Type B pancreatic cell (in vitro differentiated cells): Measurements from ENCODE around the gene SLC22A1. TPM values are rescaled to one million over a fixed set of nuclear protein-coding genes. Genes with fewer than 3 reads are reported as not detected.

Source experiments
- DNase-seq: peaks from one replicate; pipeline ENCODE4 v3.0.0; 2021; ENCODE audit warnings: mixed read lengths; ENCODE audit not compliant: unreplicated experiment; ENCODE audit errors: extremely low spot score
- H3K27ac Mint-ChIP-seq: 2 replicates; pipeline ENCODE4 v1.8.0; 2021; ENCODE audit warnings: mild to moderate bottlenecking, mixed read lengths
- H3K27me3 Mint-ChIP-seq: 2 replicates; pipeline ENCODE4 v1.8.0; 2021; ENCODE audit warnings: mixed read lengths
- H3K36me3 Mint-ChIP-seq: 2 replicates; pipeline ENCODE4 v1.8.0; 2021; ENCODE audit warnings: mixed read lengths
- H3K4me1 Mint-ChIP-seq: one replicate; pipeline ENCODE4 v1.8.0; 2021; ENCODE audit warnings: mixed read lengths; ENCODE audit not compliant: unreplicated experiment
- H3K4me3 Mint-ChIP-seq: 2 replicates; pipeline ENCODE4 v1.8.0; 2021; ENCODE audit warnings: mild to moderate bottlenecking, mixed read lengths
- H3K9me3 Mint-ChIP-seq: 2 replicates; pipeline ENCODE4 v1.8.0; 2021; ENCODE audit warnings: mixed read lengths
- total RNA-seq: library from RNA; stranded (reverse); gene quantifications from 2 replicates; pipeline ENCODE4 v1.2.1, GENCODE V29; 2021; ENCODE audit warnings: low replicate concordance
- TF ChIP-seq, protein P1 (sequence below): fragments of 200-600 bp; sonication (generic); conservative IDR thresholded peaks from 2 replicates; pipeline ENCODE4 v1.5.0; 2021; ENCODE audit warnings: antibody characterized with exemption, mild to moderate bottlenecking

The SLC22A1 gene
- total RNA-seq, 1 donor from 2014 or later: 3.0 TPM

DNA sequence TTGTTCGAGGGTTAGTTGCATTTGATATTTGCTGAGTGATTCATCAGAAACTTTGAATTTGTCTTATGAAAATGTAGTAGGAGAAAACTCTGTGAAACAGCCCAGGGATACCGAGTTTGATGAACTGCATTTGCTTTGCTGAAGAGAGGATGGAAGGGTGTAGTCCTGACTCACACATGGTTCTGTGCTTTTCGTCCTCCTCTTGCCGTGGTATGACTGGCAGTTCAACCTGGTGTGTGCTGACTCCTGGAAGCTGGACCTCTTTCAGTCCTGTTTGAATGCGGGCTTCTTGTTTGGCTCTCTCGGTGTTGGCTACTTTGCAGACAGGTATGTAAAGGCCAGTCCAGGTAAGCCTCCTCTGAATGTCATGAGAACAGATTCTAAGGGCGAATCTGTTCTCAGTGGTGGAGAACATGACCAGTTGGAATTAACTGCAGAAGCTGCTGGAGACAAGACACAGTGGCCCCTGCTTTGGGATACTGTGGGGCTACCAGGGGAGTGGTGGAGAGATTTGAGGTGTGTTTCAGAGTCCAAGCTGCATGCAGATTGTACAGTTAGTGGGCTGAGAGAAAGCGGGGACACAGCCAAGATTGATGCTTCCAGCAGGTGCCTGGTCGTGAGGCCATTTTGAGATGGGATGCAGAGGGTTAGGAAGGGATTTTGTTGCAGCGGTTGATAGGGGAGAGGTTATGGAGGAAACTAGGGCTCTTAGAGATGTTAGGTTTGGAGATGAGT is 8.4 kb downstream of the SLC22A1 start:
- H3K4me1 Mint-ChIP-seq: no peaks in the 10 kb centered on the region
- TF ChIP-seq, protein P1, sequence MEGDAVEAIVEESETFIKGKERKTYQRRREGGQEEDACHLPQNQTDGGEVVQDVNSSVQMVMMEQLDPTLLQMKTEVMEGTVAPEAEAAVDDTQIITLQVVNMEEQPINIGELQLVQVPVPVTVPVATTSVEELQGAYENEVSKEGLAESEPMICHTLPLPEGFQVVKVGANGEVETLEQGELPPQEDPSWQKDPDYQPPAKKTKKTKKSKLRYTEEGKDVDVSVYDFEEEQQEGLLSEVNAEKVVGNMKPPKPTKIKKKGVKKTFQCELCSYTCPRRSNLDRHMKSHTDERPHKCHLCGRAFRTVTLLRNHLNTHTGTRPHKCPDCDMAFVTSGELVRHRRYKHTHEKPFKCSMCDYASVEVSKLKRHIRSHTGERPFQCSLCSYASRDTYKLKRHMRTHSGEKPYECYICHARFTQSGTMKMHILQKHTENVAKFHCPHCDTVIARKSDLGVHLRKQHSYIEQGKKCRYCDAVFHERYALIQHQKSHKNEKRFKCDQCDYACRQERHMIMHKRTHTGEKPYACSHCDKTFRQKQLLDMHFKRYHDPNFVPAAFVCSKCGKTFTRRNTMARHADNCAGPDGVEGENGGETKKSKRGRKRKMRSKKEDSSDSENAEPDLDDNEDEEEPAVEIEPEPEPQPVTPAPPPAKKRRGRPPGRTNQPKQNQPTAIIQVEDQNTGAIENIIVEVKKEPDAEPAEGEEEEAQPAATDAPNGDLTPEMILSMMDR: no peak
- no peak overlapping the region for H3K27ac Mint-ChIP-seq
- H3K36me3 Mint-ChIP-seq: peaks cover 14% of the 10 kb centered on the region
- H3K27me3 Mint-ChIP-seq: no peaks in the 10 kb centered on the region
- H3K9me3 Mint-ChIP-seq: no peaks in the 10 kb centered on the region
- no peak for DNase-seq
- no peak overlapping the region for H3K4me3 Mint-ChIP-seq

DNA sequence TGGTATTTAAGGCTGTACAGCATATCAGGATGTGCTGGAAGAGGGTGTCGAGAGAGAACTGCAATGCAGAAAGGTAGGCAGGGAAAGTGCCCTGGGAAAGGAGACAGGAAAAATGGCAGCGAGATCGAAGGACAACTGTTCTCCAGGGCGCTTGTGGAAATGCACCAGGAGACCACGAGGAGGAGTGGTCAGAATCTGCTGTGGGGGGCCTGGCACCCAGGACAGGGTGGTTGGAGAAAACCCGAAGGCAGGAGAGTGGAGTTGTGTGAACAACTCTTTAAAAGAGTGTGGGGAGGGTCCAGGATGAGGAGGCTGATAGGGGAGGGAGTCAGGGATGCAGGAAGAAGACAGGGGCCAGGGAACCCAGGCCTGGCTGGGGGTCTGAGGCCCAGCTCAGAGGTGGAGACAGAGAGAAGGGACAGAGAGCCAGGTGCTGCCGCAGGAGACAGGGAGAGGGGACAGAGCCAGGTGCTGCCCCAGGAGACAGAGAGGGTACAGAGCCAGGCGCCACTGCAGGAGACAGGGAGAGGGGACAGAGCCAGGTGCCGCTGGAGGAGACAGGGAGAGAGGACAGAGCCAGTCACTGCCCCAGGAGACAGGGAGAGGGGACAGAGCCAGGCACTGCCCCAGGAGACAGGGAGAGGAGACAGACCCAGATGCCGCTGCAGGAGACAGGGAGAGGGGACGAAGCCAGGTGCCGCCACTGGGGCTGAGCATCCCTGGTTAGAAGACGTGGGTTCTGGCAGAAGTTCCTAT is 9.3 kb downstream of the SLC22A1 start:
- H3K36me3 Mint-ChIP-seq: peaks cover 14% of the 10 kb centered on the region
- H3K27ac Mint-ChIP-seq: no peak overlapping the region
- no peak overlapping the region for H3K4me3 Mint-ChIP-seq
- H3K9me3 Mint-ChIP-seq: no peaks in the 10 kb centered on the region
- no peaks in the 10 kb centered on the region for H3K4me1 Mint-ChIP-seq
- no peaks in the 10 kb centered on the region for H3K27me3 Mint-ChIP-seq
- DNase-seq: no peak
- TF ChIP-seq, protein P1: no peak

DNA sequence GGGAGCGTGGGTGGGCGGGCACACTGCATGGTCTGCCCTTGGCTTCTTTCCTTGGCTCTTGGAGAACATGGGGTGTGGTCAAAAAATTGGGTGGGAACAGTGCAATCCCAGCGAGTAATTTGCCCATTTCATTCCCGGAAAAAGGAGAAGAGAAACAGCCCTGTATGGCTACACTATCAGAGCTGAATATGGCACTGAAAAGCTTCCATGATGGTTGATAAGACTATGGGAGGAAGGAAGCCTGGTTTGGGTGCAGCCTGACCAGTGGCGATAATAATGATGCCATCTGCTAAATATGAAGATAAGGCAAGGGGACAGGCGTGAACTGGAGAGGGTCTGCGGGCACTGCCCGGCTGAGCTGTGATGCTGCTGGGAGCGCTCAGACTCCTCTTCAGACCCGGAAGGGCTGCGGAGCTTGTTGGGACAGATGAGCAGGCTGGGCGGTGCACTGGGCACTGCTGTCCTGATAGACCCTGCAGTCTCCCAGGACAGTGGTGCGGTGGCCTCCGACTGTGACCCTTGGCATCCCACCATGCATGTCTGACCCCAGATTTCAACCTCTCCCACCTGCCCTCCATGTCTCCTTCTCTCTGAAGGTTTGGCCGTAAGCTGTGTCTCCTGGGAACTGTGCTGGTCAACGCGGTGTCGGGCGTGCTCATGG is 10.2 kb downstream of the SLC22A1 start:
- Mint-ChIP-seq H3K27me3 (no peaks in the 10 kb centered on the region), H3K9me3 (no peaks in the 10 kb centered on the region), H3K4me1 (no peaks in the 10 kb centered on the region), H3K27ac (no peak overlapping the region), H3K36me3 (peaks cover 14% of the 10 kb centered on the region), H3K4me3 (no peak overlapping the region)
- TF ChIP-seq, protein P1: no peak
- no peak for DNase-seq

DNA sequence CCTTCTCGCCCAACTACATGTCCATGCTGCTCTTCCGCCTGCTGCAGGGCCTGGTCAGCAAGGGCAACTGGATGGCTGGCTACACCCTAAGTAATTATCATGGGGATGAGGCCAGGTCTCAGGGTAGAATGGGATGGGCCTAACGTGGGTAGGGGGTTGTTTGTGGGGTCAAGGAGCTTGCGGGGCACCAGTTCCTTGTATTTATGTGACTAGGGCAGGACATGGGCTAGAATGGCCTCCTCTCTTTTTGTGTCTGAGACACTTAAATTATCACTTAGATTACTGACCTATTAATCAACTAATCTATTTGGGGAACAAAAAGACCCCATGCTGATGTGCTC is 10.7 kb downstream of the SLC22A1 start:
- Mint-ChIP-seq H3K27me3 (no peaks in the 10 kb centered on the region), H3K27ac (no peak overlapping the region), H3K4me3 (no peak overlapping the region), H3K36me3 (peaks cover 14% of the 10 kb centered on the region), H3K4me1 (no peaks in the 10 kb centered on the region), H3K9me3 (no peaks in the 10 kb centered on the region)
- DNase-seq: no peak
- TF ChIP-seq, protein P1: no peak

DNA sequence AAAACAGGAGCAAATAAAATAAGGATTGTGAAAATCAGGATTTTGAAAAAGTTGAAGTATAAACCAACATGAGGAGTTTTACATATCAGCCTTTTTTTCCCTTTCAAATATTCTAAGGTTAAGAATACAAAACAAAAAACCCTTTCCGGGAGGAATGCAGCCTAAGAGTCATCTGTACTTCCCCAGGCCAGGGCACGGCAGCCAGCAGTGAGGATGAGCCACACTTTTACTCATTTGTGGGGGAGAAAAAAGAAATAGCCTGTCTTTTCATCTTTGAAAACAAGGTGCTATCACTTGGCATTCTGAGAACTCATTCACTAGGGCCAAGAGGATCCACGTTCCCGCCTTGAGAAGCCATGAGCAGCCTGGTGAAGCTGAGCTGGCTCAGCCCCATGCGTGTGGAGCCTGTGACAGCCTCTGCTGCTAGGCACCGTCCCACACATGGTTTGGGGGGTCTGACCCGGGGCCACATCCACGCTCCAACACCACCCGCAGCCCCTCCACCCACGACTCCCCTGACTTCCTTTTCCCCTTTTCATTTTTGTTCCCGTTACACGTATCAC is 11.2 kb downstream of the SLC22A1 start:
- TF ChIP-seq, protein P1: no peak
- Mint-ChIP-seq H3K4me3 (no peak overlapping the region), H3K27me3 (no peaks in the 10 kb centered on the region), H3K36me3 (peaks cover 11% of the 10 kb centered on the region), H3K4me1 (peaks cover 4% of the 10 kb centered on the region), H3K27ac (no peak overlapping the region), H3K9me3 (no peaks in the 10 kb centered on the region)
- DNase-seq: no peak
